NAMALWA (cell line): ENCODE data around the gene ATP6V0C.

ENCODE experiments used
- DNase-seq: peaks from one replicate; pipeline ENCODE4 v3.0.0-alpha.2; 2015; ENCODE audit warnings: low spot score

Gene ATP6V0C

GRCh38 chr16:2490190-2491105, 23.3 kb upstream of the ATP6V0C start:
- no peak for DNase-seq

- DNase-seq: no peak
Measured at GRCh38 chr16:2492292-2492691, 21.5 kb upstream of the ATP6V0C start.

- no peak for DNase-seq
Measured at GRCh38 chr16:2493605-2494004, 20.1 kb upstream of the ATP6V0C start.

GRCh38 chr16:2494616-2495015, 19.1 kb upstream of the ATP6V0C start:
- DNase-seq: no peak

GRCh38 chr16:2495041-2495440, 18.7 kb upstream of the ATP6V0C start:
- no peak for DNase-seq

GRCh38 chr16:2496223-2497115, 17.3 kb upstream of the ATP6V0C start:
- no peak for DNase-seq

- DNase-seq: no peak
Measured at GRCh38 chr16:2497116-2497630, 16.6 kb upstream of the ATP6V0C start.

- DNase-seq: no peak
Measured at GRCh38 chr16:2497695-2498484, 15.9 kb upstream of the ATP6V0C start.

GRCh38 chr16:2498531-2499253, 15.1 kb upstream of the ATP6V0C start:
- no peak for DNase-seq

- no peak for DNase-seq
Measured at GRCh38 chr16:2499454-2499853, 14.3 kb upstream of the ATP6V0C start.

GRCh38 chr16:2499890-2500429, 13.8 kb upstream of the ATP6V0C start:
- no peak for DNase-seq

- DNase-seq: no peak
Measured at GRCh38 chr16:2500430-2500917, 13.3 kb upstream of the ATP6V0C start.

- peak; percentile 82 for DNase-seq
Measured at GRCh38 chr16:2500918-2501750, 12.6 kb upstream of the ATP6V0C start.

- DNase-seq: no peak
Measured at GRCh38 chr16:2501946-2502895, 11.5 kb upstream of the ATP6V0C start.

GRCh38 chr16:2505695-2506094, 8.1 kb upstream of the ATP6V0C start:
- DNase-seq: no peak

GRCh38 chr16:2507052-2507659, 6.6 kb upstream of the ATP6V0C start:
- DNase-seq: peak; percentile 68

- no peak for DNase-seq
Measured at GRCh38 chr16:2507665-2508064, 6.1 kb upstream of the ATP6V0C start.

- DNase-seq: no peak
Measured at GRCh38 chr16:2508722-2509400, 4.9 kb upstream of the ATP6V0C start.
